CD14-positive monocyte (primary cell): ENCODE measurements around the gene CCDC69. TPM values are rescaled to one million over a fixed set of nuclear protein-coding genes. Genes with fewer than 3 reads are reported as not detected.
A peak's percentile ranks its signal among the peaks of the same experiment; 100 is the strongest.

Source experiments
- DNase-seq, 3 donors: peaks; one replicate each; pipeline ENCODE4 v3.0.0-alpha.2; 2011 to 2022
- H2AFZ ChIP-seq: 2 replicates; pipeline ENCODE4 v1.6.0; 2012; ENCODE audit warnings: mild to moderate bottlenecking, low read depth, low read length, inconsistent platforms; ENCODE audit not compliant: insufficient read depth, poor library complexity, severe bottlenecking
- H3K27ac ChIP-seq, 2 donors: 1 replicate in 1 of 2; 2 replicates in 1 of 2; pipeline ENCODE4 v1.5.1; 2012 to 2013; ENCODE audit warnings: low read length in 2 of 2, control low read depth in 1 of 2, inconsistent platforms in 1 of 2, low read depth in 1 of 2, mild to moderate bottlenecking in 1 of 2
- H3K27me3 ChIP-seq, 2 donors: one replicate each; pipeline versions ENCODE4 v1.6.0 to v1.6.1; 2011 to 2013; ENCODE audit warnings: low read length in 2 of 2; ENCODE audit not compliant: control insufficient read depth in 2 of 2, insufficient read depth in 2 of 2
- H3K36me3 ChIP-seq, 2 donors: replicated peaks in 1 of 2; 1 replicate in 1 of 2; 2 replicates in 1 of 2; pipeline versions ENCODE4 v1.5.1 to v1.6.1; 2012 to 2013; ENCODE audit warnings: low read length in 2 of 2, control low read depth in 1 of 2, inconsistent platforms in 1 of 2, mild to moderate bottlenecking in 1 of 2; ENCODE audit not compliant: insufficient read depth in 2 of 2, control insufficient read depth in 1 of 2
- H3K4me1 ChIP-seq, 2 donors: 1 replicate in 1 of 2; 2 replicates in 1 of 2; pipeline versions ENCODE4 v1.5.1 to v1.6.1; 2012 to 2013; ENCODE audit warnings: low read length in 2 of 2, control low read depth in 1 of 2, inconsistent platforms in 1 of 2, mild to moderate bottlenecking in 1 of 2, moderate library complexity in 1 of 2; ENCODE audit not compliant: insufficient read depth in 2 of 2, control insufficient read depth in 1 of 2
- H3K4me2 ChIP-seq: replicated peaks from 2 replicates; pipeline ENCODE3; 2012; ENCODE audit warnings: low read length, moderate library complexity, mild to moderate bottlenecking; ENCODE audit not compliant: poor library complexity, severe bottlenecking; ENCODE audit errors: extremely low read depth
- H3K4me3 ChIP-seq, 3 experiments: fragments of 200-600 bp in 1 of 3; sonication (generic) in 1 of 3; replicated peaks in 1 of 3; 1 replicate in 2 of 3; 2 replicates in 1 of 3; pipeline ENCODE4 v1.5.1; 2011 to 2013; ENCODE audit warnings: low read length in 3 of 3, mild to moderate bottlenecking in 3 of 3, control low read depth in 2 of 3, low read depth in 2 of 3, inconsistent platforms in 1 of 3, moderate library complexity in 1 of 3
- H3K79me2 ChIP-seq: 2 replicates; pipeline ENCODE4 v1.6.0; 2012; ENCODE audit warnings: mild to moderate bottlenecking, control low read depth, inconsistent platforms, low read length, moderate library complexity; ENCODE audit not compliant: insufficient read depth
- H3K9ac ChIP-seq: 2 replicates; pipeline ENCODE4 v1.6.0; 2017; ENCODE audit warnings: low read length, mild to moderate bottlenecking; ENCODE audit not compliant: insufficient read depth, poor library complexity, severe bottlenecking
- H3K9me3 ChIP-seq, 2 donors: replicated peaks in 1 of 2; 1 replicate in 1 of 2; 2 replicates in 1 of 2; pipeline versions ENCODE4 v1.5.1 to v1.6.1; 2012 to 2013; ENCODE audit warnings: low read length in 2 of 2, control low read depth in 1 of 2; ENCODE audit not compliant: control insufficient read depth in 1 of 2, insufficient read depth in 1 of 2
- H4K20me1 ChIP-seq: 2 replicates; pipeline ENCODE4 v1.6.0; 2012; ENCODE audit warnings: mild to moderate bottlenecking, low read length, control low read depth, moderate library complexity; ENCODE audit not compliant: insufficient read depth
- H3K27ac Mint-ChIP-seq, 7 donors: one replicate each; pipeline ENCODE4 v1.8.0; 2020; ENCODE audit warnings: mild to moderate bottlenecking in 7 of 7, mixed read lengths in 7 of 7, moderate library complexity in 6 of 7, inconsistent platforms in 2 of 7
- H3K27me3 Mint-ChIP-seq, 3 donors: one replicate each; pipeline ENCODE4 v1.8.0; 2021 to 2022; ENCODE audit warnings: low read depth in 3 of 3, mild to moderate bottlenecking in 3 of 3, mixed read lengths in 3 of 3, moderate library complexity in 3 of 3, inconsistent platforms in 1 of 3
- H3K36me3 Mint-ChIP-seq, 2 donors: one replicate each; pipeline ENCODE4 v1.8.0; 2020; ENCODE audit warnings: mixed read lengths in 2 of 2, inconsistent platforms in 1 of 2, mild to moderate bottlenecking in 1 of 2
- H3K4me1 Mint-ChIP-seq: one replicate; pipeline ENCODE4 v1.8.0; 2020; ENCODE audit warnings: mild to moderate bottlenecking, mixed read lengths
- H3K4me3 Mint-ChIP-seq, 2 donors: one replicate each; pipeline ENCODE4 v1.8.0; 2020; ENCODE audit warnings: mild to moderate bottlenecking in 2 of 2, mixed read lengths in 2 of 2, moderate library complexity in 1 of 2
- H3K9me3 Mint-ChIP-seq, 7 donors: one replicate each; pipeline ENCODE4 v1.8.0; 2020 to 2022; ENCODE audit warnings: mixed read lengths in 7 of 7, mild to moderate bottlenecking in 6 of 7, moderate library complexity in 6 of 7, inconsistent platforms in 2 of 7
- CTCF ChIP-seq: fragments of 200-600 bp; IDR thresholded peaks from one replicate; pipeline ENCODE4 v1.8.0; 2022; ENCODE audit warnings: antibody characterized with exemption, mild to moderate bottlenecking
- WGBS: methylation state at CpG from one replicate; pipeline ENCODE4 v1.1.5; 2013; ENCODE audit warnings: missing lambda C conversion rate; ENCODE audit not compliant: insufficient coverage; 5-methylcytosine and 5-hydroxymethylcytosine counted together
- intact Hi-C, 2 donors: fragments of 100-400 bp; cut with micrococcal nuclease; formaldehyde crosslinking; loops; one replicate each; pipeline versions ENCODE4 v1.15.0 to v1.15.1; 2023
- polyA plus RNA-seq, 3 donors: library from polyadenylated mRNA; depleted of rRNA in 1 of 3; unstranded in 2 of 3; stranded (reverse) in 1 of 3; fragments of 300-500 nt in 2 of 3; fragments of >200 nt in 1 of 3; fragmentation: Illumina TruSeq in 2 of 3; gene quantifications; 1 replicate in 2 of 3; 2 replicates in 1 of 3; pipeline ENCODE4 v1.2.3, GENCODE V29; 2012 to 2021

The CCDC69 gene
- polyA plus RNA-seq, 3 donors = 68.4 to 176 (median 84.1) TPM

GRCh38 chr5:151158287-151158661, 65.6 kb downstream of the CCDC69 start:
- peak overlapping the region; percentile 70 to 96 (median 82) for H3K4me3 ChIP-seq
- Mint-ChIP-seq H3K4me3 (peak overlapping the region; percentile 86 to 91), H3K36me3 (peaks cover 7 to 8% of the 10 kb centered on the region in 2 donors), H3K27ac (peak overlapping the region in 4 of 7 donors; percentile 46 to 96 (median 72)), H3K27me3 (peaks cover 0 to 3% (median 2%) of the 10 kb centered on the region in 3 donors), H3K4me1 (peaks cover 65% of the 10 kb centered on the region), H3K9me3 (no peaks in the 10 kb centered on the region)
- H3K79me2 ChIP-seq = peaks cover 56% of the 10 kb centered on the region
- intact Hi-C loops = loop anchor here in 1 of 2 donors (1.0 to 5.0 kb wide), 3 partner anchors 8 to 101 kb away; no protein-coding TSS in a partner anchor
- 9% methylated on average over 4 of the region's 6 CpGs for WGBS
- H3K36me3 ChIP-seq = no peaks in the 10 kb centered on the region
- no peaks in the 10 kb centered on the region for H3K9me3 ChIP-seq
- peak overlapping the region; percentile 93 for H2AFZ ChIP-seq
- DNase-seq = peak in 1 of 3 donors; percentile 5
- peaks cover under 1% of the 10 kb centered on the region for H4K20me1 ChIP-seq
- peaks cover 49 to 63% of the 10 kb centered on the region in 2 donors for H3K4me1 ChIP-seq
- peak overlapping the region; percentile 13 to 86 for H3K27ac ChIP-seq
- TF ChIP-seq CTCF = no peak
- H3K9ac ChIP-seq = peak overlapping the region; percentile 85
- peak overlapping the region; percentile 99 for H3K4me2 ChIP-seq
- no peaks in the 10 kb centered on the region for H3K27me3 ChIP-seq

DNA sequence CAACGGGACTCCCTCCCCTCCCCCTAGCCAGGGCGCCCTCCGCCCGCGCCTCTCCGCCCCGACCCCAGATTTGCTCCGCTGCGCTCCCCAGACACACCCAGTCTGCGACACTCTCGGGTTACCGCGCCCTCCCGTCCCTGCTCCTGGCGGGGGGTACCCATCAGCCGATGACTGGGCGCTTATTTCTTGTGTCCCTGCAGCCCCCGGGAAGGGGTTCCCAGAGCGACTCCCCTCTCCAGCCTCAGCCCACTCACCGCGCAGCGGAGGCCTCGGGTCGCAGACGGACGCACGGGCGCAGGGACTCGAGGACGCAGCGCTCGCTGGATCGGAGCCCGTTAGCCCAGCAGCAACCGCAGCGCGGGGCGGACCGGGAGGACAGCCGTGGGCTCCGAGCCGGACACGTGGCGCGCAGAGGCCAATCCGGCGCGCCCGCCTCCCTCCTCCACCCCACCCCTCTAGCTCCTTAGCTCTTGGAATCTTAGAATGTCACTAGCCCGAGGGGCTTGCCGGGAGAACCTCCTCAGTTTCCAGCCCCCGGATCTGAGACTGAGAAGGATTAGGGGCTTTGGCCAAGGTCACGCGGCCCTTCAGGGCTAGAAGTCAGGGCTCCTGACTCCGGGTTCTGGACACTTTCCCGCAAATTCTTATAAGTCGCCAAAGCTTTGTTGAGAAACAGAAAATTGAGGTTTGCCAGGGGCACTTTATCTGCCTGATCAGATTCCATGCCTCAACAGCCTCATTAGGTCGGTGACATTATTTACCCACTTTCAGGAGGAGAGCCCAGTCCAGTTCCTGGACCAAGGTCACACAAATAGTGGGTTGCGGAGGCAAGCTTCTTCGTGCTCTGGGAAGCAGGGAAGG, 66.2 kb downstream of the CCDC69 start, which contains the start of gene ANXA6:
Gene ANXA6 (minus strand): TSS at position 354 of the 861 bp plus-strand sequence. CDS start 9,878 bp downstream, outside the sequence.
- H3K27me3 ChIP-seq = no peaks in the 10 kb centered on the region
- WGBS = under 1% methylated on average over 56 of the region's 60 CpGs
- Mint-ChIP-seq H3K27me3 (peaks cover 0 to 3% (median 2%) of the 10 kb centered on the region in 3 donors), H3K27ac (peak within 1 kb of the TSS; percentile 85 to 96 (median 91)), H3K36me3 (peaks cover 8 to 10% of the 10 kb centered on the region in 2 donors), H3K4me1 (peaks cover 71% of the 10 kb centered on the region), H3K9me3 (no peaks in the 10 kb centered on the region), H3K4me3 (peak within 1 kb of the TSS; percentile 86 to 91)
- H3K4me2 ChIP-seq = peak within 1 kb of the TSS; percentile 99
- no peaks in the 10 kb centered on the region for H3K9me3 ChIP-seq
- intact Hi-C loops = loop anchor here in 1 of 2 donors (1.0 to 5.0 kb wide), 3 partner anchors 7 to 100 kb away; no protein-coding TSS in a partner anchor
- peaks cover 6% of the 10 kb centered on the region for H4K20me1 ChIP-seq
- peak within 1 kb of the TSS; percentile 70 to 96 (median 82) for H3K4me3 ChIP-seq
- peak within 1 kb of the TSS; percentile 85 for H3K9ac ChIP-seq
- H3K27ac ChIP-seq = peak within 1 kb of the TSS; percentile 67 to 86
- no peaks in the 10 kb centered on the region for H3K36me3 ChIP-seq
- TF ChIP-seq CTCF = no peak
- H3K4me1 ChIP-seq = peaks cover 54 to 69% of the 10 kb centered on the region in 2 donors
- H2AFZ ChIP-seq = peak within 1 kb of the TSS; percentile 93
- H3K79me2 ChIP-seq = peaks cover 62% of the 10 kb centered on the region
- peak; percentile 58 to 77 (median 66) for DNase-seq
